Activated CD8-positive, alpha-beta memory T cell treated with anti-CD3 and anti-CD28 coated beads for 48 hours (primary cell): ENCODE measurements around the gene PTPRD.

ENCODE experiments used
- DNase-seq, 3 experiments: peaks; one replicate each; pipeline ENCODE4 v3.0.0-alpha.2; 2020; ENCODE audit warnings: low read depth in 2 of 3, low spot score in 2 of 3

The PTPRD gene

DNA sequence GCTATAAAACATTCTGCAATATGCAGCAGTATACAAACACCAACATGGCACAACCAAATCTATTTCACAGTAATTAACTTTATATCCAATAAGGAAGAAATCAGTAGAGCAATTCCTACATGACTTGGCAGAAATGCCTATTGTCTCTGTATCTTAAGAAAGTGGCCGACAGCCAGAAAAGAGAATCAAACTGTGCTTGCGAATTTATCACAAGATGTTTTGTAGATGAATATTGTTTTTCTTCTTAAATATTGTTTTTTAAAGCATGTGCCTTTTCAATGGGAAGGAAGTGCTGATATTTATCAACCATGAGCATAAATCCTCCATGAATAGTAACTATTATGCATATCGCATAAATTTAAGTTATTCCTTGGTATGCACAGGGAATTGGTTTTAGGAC, 2311.5 kb downstream of the PTPRD start:
- no peak for DNase-seq

DNA sequence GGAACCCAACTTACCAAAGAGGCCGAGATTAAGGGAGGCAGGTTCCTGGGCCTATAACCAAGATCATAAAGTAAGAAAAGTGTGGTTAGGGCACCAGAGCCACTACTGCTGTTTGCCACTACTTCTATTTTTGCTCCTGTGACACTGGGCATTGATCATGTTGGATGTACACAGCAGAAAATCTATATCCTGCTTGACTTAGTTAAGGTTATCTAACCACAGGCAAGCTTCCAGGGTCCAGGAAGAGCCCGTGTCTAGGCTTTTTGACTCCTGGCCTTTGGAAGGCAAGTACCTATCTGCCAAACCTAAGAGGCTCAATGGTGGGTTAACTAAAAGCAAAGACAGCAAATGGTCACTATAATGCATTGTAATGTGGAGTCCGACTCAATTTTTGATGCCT, 2315.8 kb downstream of the PTPRD start:
- DNase-seq = no peak

DNA sequence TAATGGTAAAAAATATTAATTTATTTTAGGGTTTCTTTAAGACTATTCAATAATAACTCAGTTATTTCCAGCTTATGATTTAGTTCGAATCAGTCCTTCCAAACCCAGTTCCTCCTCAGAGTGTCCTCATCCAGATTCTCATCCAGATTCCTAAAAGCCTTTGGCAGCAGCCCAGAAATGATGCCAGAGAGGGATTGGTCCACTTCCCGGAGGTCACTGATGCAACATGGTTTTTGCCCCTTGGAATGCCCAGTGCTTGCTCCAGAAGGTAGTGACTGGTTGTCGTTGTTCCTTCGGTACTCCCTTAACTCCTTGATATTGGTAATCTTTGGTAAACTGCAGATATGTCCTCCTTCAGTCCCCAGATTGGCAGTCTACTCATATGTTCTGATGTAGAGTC, 2320.1 kb downstream of the PTPRD start:
- no peak for DNase-seq

DNA sequence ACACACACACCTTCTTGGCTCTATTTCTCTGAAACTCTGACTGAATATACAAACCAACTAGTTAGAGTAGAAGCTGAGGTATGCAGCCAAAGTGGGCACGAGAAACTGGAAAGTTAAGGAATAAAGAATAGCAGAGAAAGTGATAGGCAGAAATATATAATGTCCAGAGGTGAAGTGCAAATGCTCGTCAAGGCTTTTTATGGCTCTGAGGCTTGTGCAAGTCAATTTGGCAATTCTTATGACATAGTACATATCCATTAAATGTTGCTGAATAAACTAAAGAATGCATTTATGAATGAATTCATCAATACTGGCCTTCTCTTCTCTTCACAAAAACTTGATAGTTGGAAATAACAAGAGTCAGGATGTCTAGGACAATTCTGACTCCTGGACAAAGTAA, 2323.1 kb downstream of the PTPRD start:
- no peak for DNase-seq

DNA sequence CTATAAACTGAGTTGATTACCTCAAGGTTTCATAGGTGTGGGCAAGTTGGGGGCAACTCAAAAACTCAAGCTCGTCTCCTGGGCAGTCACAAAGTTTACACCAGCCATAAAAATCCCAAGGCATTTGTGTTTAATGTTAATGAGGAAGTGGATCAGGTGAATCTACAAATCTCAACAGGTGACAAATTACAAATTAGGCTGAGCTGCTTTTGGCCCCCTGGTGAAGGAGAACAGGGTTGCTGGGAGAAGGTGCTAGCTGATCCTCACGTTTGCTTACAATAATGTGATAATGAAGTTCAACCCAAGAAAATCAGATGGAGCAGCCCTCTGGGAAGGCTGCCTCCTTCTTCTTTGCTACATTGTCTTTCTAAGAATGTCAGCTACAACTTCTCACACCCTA, 2324.8 kb downstream of the PTPRD start:
- DNase-seq = no peak

DNA sequence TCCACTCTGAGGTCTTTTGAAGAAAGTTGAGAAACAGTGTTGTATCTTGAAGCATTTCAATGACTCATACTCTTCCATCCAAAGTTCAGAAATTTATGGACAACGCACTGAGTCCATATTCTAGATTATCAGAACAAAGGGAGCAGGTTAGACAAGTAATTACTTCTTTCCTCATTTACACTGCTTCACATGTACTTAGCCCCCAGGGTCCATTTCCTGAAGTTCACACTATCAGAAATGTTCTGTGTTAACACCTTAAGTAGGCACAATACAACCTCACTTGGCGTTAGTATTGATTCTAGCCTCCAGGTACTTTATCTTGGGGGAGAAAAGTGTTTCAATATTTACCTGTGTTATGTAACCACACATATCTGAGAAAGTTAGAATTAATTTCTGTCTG, 2325.3 kb downstream of the PTPRD start:
- no peak for DNase-seq

DNA sequence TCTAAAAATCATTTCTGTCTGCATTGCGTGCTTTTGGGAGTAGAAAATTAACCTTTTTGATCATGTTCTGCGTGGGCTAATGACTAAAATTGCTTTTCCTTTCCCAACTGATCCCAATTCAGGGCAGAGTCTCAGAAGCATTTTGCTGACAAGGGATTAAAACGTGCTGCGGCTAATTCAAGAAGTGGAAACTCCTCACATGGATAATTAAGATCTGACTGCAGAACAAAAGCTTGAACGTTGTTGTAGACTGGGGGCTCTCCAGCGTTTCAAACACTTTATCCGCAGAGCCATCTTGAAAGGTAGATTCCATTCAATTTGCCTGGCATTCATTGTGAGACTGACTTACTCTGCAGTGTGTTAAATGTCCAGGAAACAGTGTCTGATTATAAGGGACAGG, 2327.9 kb downstream of the PTPRD start:
- no peak for DNase-seq

DNA sequence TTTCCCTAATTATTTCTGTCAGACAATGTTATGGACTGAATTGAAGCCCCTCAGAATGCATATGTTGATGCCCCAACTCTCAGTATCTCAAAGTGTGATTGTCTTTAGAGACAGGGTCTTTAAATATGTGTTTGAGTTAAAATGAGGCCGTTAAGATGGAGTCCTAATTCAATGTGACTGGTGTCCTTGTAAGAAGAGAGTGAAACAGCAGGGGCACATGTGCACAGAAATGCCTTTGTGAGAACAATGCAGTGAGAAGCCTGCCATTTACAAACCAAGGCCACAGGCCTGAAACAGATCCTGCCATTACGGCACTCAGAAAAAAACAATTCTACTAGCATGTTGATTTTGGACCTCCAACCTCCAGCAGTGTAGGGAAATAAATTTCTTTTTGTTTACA, 2330.3 kb downstream of the PTPRD start:
- no peak for DNase-seq

DNA sequence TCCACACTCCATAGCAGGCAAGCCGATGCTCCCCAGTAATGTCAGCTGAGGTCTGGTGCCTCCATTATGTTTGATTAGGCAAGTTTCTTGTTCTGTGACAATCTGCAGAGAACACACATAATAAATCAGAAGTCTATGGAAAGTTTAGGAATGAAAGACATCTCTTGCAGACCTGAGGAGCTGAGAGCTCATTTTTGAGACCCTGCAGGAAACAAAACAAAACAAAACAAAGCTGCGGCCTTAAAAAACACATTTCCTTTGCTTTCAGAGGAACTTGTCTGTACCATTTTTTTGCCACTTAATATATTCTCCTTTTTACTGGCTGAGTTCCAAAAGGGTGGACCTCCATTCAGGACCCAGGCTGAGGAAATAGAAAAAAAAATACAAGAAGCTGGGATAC, 2332.0 kb downstream of the PTPRD start:
- no peak for DNase-seq

DNA sequence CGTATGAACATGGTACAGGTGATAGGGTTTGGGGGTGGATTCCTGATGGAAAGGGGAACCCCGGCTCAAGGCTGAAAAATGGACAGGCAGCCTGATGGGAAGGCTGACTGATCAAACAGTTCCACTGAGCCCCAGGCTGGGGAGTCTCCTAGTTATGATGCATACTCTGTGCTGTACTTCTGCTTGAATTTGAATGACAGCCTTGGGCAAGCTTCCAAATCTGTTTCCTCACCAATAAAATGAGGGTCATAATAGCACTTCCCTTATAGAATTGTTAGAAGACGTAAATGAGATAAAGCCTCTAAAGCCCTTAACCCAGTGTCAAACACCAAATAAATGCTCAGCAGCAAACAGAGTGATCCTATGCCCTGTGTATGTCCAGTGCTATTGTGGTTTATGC, 2334.8 kb downstream of the PTPRD start:
- no peak for DNase-seq

DNA sequence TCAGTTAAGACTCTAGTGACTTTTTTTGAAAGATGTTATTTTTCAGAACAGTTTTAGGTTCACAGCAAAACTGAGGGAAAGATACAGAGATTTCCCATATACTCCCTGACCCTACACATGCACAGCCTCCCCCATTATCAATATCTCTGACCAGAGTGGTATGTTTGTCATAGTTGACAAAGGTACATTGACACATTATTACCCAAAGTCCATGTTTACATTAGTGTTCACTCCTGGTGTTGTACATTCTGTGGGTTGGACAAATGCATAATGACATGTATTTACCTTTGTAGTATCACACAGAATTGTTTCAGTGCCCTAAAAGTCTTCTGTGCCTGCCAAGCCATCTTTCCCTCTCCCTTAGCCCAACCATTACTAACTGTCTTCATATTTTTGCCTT, 2342.6 kb downstream of the PTPRD start:
- no peak for DNase-seq

DNA sequence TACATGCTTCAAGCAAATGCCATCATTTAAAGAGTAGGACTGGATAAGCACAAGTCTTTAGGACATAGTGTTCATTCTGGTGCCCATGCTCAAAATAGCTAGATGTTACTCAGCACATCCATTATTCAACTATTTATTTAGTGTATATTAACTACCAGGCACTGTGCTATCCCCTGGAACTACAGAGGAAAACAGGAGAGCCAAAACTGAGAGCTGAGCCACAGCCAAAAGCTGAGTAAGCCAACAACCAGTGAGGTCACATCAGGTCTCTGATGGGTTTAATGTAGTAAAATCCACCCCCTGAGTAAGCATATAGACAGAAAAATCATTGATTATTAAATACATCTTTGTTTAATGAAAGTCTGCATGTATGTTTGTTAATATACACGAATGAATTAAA, 2343.9 kb downstream of the PTPRD start:
- DNase-seq = no peak

DNA sequence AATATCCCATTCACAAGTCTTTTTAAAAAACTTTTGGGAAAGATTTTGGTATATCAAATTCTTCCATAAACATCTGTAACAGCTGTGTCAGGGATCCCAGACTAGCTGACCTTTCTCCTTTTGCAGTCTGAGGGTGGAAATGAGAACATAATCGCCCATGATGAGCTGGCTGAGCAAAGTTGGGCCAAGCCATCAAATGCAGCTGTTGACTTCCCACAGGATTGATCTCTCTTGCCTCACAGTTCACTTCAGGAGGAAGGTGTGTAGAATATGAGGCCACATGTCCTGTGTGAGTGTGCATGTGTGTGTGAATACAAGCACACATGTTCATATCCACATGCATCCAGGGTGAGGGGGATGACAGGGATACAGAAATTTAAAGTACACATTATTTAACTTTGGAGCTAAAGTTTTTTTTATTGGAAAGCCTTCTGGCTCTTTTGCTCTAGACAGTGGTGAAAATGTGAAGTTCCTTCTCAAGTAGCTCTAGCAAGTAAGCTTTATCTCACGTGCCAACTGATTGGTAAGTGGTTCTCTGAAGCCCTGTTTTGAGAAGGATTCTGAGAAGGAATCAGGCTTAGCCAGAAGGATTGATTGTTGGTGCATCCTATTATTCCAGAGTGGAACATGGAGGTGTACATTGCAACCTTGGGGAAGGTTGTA, 2344.5 kb downstream of the PTPRD start:
- DNase-seq = no peak

DNA sequence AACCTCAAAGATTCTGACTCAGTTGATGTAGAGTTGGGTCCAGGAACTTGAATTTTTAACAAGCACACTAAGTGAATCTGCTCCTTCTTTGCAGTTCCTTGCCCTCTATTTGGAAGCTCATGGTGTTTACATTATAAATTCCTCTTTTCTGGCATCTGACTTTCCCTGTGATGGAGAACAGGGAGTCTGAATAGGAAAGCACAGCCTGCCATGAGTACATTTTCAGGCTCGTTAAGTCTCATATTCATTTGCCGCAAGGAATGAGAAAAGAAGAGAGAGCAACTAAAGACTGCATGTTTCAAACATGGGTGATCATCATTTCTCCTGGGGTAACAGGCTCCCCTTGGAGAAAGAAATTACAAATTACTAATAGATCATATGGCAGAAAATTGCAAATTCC, 2345.2 kb downstream of the PTPRD start:
- DNase-seq = no peak

DNA sequence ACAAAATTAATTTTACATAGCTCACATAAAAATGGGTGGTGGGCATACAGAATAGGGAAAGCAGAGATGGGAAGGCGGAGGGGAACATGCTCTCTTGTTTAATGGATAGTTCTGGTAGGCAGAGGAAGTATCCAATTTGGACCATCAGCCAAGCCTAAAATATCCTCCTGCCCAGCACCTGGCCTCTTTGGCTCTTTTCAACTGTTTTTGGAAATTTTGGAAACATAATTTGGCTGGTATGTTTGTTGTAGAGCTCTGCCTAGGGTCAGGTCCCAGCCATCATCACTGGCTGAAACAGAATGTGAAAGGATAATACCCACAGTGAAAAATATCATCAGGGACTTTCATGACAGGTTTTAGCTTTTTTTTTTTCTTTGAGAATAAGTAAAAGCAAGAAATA, 2345.9 kb downstream of the PTPRD start:
- no peak for DNase-seq

DNA sequence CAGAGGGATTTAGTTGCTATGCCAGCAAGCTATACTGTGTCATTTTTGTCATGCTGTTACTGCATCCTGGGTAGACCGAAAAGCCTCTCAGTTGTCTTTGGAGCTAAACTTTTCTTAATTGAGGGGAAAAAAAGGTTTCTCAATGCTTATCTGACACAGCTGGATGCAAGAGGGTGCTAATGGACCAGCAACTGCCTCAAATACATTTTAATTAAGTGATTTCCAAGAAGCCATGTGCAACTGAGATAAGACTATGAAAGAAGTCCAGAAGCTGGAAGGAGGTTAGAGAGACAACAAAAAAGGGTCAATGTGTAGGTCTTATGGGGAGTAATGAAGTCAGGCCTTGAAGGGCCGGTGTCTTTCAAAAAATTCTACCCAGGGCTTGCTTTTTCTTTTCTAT, 2347.5 kb downstream of the PTPRD start:
- DNase-seq = no peak
